Activated CD8-positive, alpha-beta memory T cell treated with anti-CD3 and anti-CD28 coated beads, Interleukin-2, amount 50 U/mL, for 1 hour (primary cell): ENCODE measurements around the gene LMO7.

ENCODE experiments used
- DNase-seq: peaks from one replicate; pipeline ENCODE4 v3.0.0-alpha.2; 2020; ENCODE audit errors: extremely low read depth

LMO7 gene

GRCh38 chr13:75635828-75636435, at the start of gene LMO7:
LMO7 (plus strand) TSS chr13:75636330; CDS start chr13:75636658, 328 bp downstream.
- DNase-seq = no peak

GRCh38 chr13:75587679-75588078, 48.5 kb upstream of the LMO7 start:
- DNase-seq = no peak

- DNase-seq = no peak
Observed at GRCh38 chr13:75596657-75597182, 39.4 kb upstream of the LMO7 start.

GRCh38 chr13:75600371-75600770, 35.8 kb upstream of the LMO7 start:
- DNase-seq = no peak

- no peak for DNase-seq
Observed at GRCh38 chr13:75603038-75603437, 33.1 kb upstream of the LMO7 start.

- no peak for DNase-seq
Observed at GRCh38 chr13:75607447-75607846, 28.7 kb upstream of the LMO7 start.

- no peak for DNase-seq
Observed at GRCh38 chr13:75610466-75610865, 25.7 kb upstream of the LMO7 start.

- DNase-seq = no peak
Observed at GRCh38 chr13:75612354-75612753, 23.8 kb upstream of the LMO7 start.

- no peak for DNase-seq
Observed at GRCh38 chr13:75617230-75617629, 18.9 kb upstream of the LMO7 start.

- no peak for DNase-seq
Observed at GRCh38 chr13:75618308-75618707, 17.8 kb upstream of the LMO7 start.

GRCh38 chr13:75620020-75620419, 16.1 kb upstream of the LMO7 start:
- DNase-seq = no peak

GRCh38 chr13:75621147-75621546, 15.0 kb upstream of the LMO7 start:
- DNase-seq = no peak

GRCh38 chr13:75628801-75629200, 7.3 kb upstream of the LMO7 start:
- no peak for DNase-seq

GRCh38 chr13:75633285-75633684, 2.8 kb upstream of the LMO7 start:
- no peak for DNase-seq

GRCh38 chr13:75635101-75635827, 866 bp upstream of the LMO7 start:
- DNase-seq = no peak

GRCh38 chr13:75636436-75637180, 478 bp downstream of the LMO7 start:
- DNase-seq = no peak

GRCh38 chr13:75637181-75637750, 1.1 kb downstream of the LMO7 start:
- no peak for DNase-seq

- no peak for DNase-seq
Observed at GRCh38 chr13:75639454-75639853, 3.3 kb downstream of the LMO7 start.

- DNase-seq = no peak
Observed at GRCh38 chr13:75641026-75641425, 4.9 kb downstream of the LMO7 start.

- DNase-seq = no peak
Observed at GRCh38 chr13:75643182-75643581, 7.1 kb downstream of the LMO7 start.

- no peak for DNase-seq
Observed at GRCh38 chr13:75643693-75644092, 7.6 kb downstream of the LMO7 start.

- DNase-seq = no peak
Observed at GRCh38 chr13:75645141-75645540, 9.0 kb downstream of the LMO7 start.
